Astrocyte of the hippocampus (primary cell): ENCODE results near the gene PILRA.
"Not testable (repeated sequence)": the region's sequence is repeated elsewhere in the genome, so short reads cannot be mapped to it uniquely, and the experiment has no call there.

Experiments
- DNase-seq: peaks from one replicate; pipeline ENCODE4 v3.0.0; 2011; ENCODE audit warnings: low read depth, low spot score

The PILRA gene

GRCh38 chr7:100380196-100380595, 6.9 kb downstream of the PILRA start:
- no peak for DNase-seq

GRCh38 chr7:100381531-100382233, 8.4 kb downstream of the PILRA start:
- not testable (repeated sequence) for DNase-seq

- DNase-seq = not testable (repeated sequence)
Measured at GRCh38 chr7:100382234-100382853, 9.1 kb downstream of the PILRA start.

GRCh38 chr7:100384628-100385294, 11.5 kb downstream of the PILRA start:
- no peak for DNase-seq

GRCh38 chr7:100386940-100387339, 13.7 kb downstream of the PILRA start:
- DNase-seq = no peak

GRCh38 chr7:100387695-100388094, 14.4 kb downstream of the PILRA start:
- DNase-seq = no peak

GRCh38 chr7:100389437-100390088, 16.3 kb downstream of the PILRA start:
- no peak for DNase-seq

- no peak for DNase-seq
Measured at GRCh38 chr7:100390286-100391009, 17.2 kb downstream of the PILRA start.

- no peak for DNase-seq
Measured at GRCh38 chr7:100393233-100393905, 20.1 kb downstream of the PILRA start.

GRCh38 chr7:100394077-100394476, 20.8 kb downstream of the PILRA start:
- DNase-seq = no peak

- DNase-seq = no peak
Measured at GRCh38 chr7:100396421-100396982, 23.2 kb downstream of the PILRA start.

GRCh38 chr7:100397315-100398081, 24.2 kb downstream of the PILRA start:
- no peak for DNase-seq

GRCh38 chr7:100398239-100398638, 25.0 kb downstream of the PILRA start:
- DNase-seq = no peak

GRCh38 chr7:100400041-100400440, 26.8 kb downstream of the PILRA start:
- no peak for DNase-seq

GRCh38 chr7:100400656-100401055, 27.4 kb downstream of the PILRA start:
- DNase-seq = peak; percentile 13

- DNase-seq = no peak
Measured at GRCh38 chr7:100401811-100402210, 28.5 kb downstream of the PILRA start.

GRCh38 chr7:100402241-100402640, 29.0 kb downstream of the PILRA start:
- no peak for DNase-seq

- peak; percentile 82 for DNase-seq
Measured at GRCh38 chr7:100406767-100407166, 33.5 kb downstream of the PILRA start.

GRCh38 chr7:100407285-100408180, 34.2 kb downstream of the PILRA start:
- peak; percentile 85 for DNase-seq
